Right lobe of liver (tissue), 6 donors: ENCODE measurements around the gene LMBR1. TPM values are rescaled to one million over a fixed set of nuclear protein-coding genes. Genes with fewer than 3 reads are reported as not detected.

Experiments used
- ATAC-seq, 4 donors: fragments of 200-7000 bp; cut with Tn5 transposase; one replicate each; pipeline ENCODE4 v1.9.1; 2020; ENCODE audit warnings: mild to moderate bottlenecking in 4 of 4, moderate library complexity in 4 of 4
- DNase-seq, 3 donors: peaks; one replicate each; pipeline ENCODE4 v3.0.0-alpha.2; 2020
- H3K27ac ChIP-seq, 3 donors: fragments of 200-600 bp; one replicate each; pipeline ENCODE4 v1.8.0; 2022
- H3K27me3 ChIP-seq, 2 donors: fragments of 200-600 bp; one replicate each; pipeline ENCODE4 v1.8.0; 2022
- H3K36me3 ChIP-seq, 4 donors: fragments of 200-600 bp; sonication (generic) in 1 of 4; one replicate each; pipeline versions ENCODE4 v1.5.1 to v1.8.0; 2017 to 2022; ENCODE audit warnings: control low read depth in 1 of 4
- H3K4me1 ChIP-seq, 4 donors: fragments of 200-600 bp; sonication (generic) in 1 of 4; one replicate each; pipeline versions ENCODE4 v1.5.1 to v1.8.0; 2017 to 2022; ENCODE audit warnings: control low read depth in 1 of 4
- H3K4me3 ChIP-seq, 3 donors: fragments of 200-600 bp; one replicate each; pipeline ENCODE4 v1.8.0; 2022
- H3K9me3 ChIP-seq, 4 donors: fragments of 200-600 bp; sonication (generic) in 1 of 4; one replicate each; pipeline versions ENCODE4 v1.5.1 to v1.8.0; 2017 to 2022; ENCODE audit warnings: control low read depth in 1 of 4
- CTCF ChIP-seq, 4 donors: fragments of 200-600 bp in 3 of 4; fragments of 450-650 bp in 1 of 4; IDR thresholded peaks; one replicate each; pipeline versions ENCODE4 v1.5.1 to v1.8.0; 2016 to 2022; ENCODE audit warnings: antibody characterized with exemption in 4 of 4, mild to moderate bottlenecking in 2 of 4
- POLR2A ChIP-seq: fragments of 450-650 bp; IDR thresholded peaks from one replicate; pipeline ENCODE4 v1.6.1; 2017; ENCODE audit warnings: antibody characterized with exemption, mild to moderate bottlenecking
- WGBS: methylation state at CpG from one replicate; pipeline ENCODE4 v1.1.6; 2018; ENCODE audit warnings: low coverage, low lambda C conversion rate; ENCODE audit not compliant: insufficient coverage; ENCODE audit errors: missing lambda C conversion rate; 5-methylcytosine and 5-hydroxymethylcytosine counted together
- intact Hi-C, 2 donors: fragments of 100-400 bp; cut with DNase I; formaldehyde crosslinking; loops; one replicate each; pipeline versions ENCODE4 v1.11.2 to v1.14.1; 2022
- total RNA-seq, 6 experiments: library from RNA; depleted of rRNA in 2 of 6; stranded (reverse); fragments of >200 nt in 2 of 6; fragmentation: NEBNext Ultra II Directional in 3 of 6; extraction: Animal tissue kit (Norgen Biotek cat#: 25700) in 3 of 6; gene quantifications; one replicate each; pipeline versions ENCODE4 v1.1.0 to v1.2.4, GENCODE V29; 2016 to 2023
- donor health status: DM: no; HTN: yes; CAD: no.
- donor health status: DM: no; HTN: no; CAD: no.
- donor health status: DM: no; HTN: no; CAD: no.
- donor health status: DM: no; HTN: yes; CAD: no.
- donor health status: DM: no; HTN: yes; CAD: no.

The LMBR1 gene
- total RNA-seq, 6 experiments from 2014 or later = 25.1 to 34.5 (median 31.7) TPM

DNA sequence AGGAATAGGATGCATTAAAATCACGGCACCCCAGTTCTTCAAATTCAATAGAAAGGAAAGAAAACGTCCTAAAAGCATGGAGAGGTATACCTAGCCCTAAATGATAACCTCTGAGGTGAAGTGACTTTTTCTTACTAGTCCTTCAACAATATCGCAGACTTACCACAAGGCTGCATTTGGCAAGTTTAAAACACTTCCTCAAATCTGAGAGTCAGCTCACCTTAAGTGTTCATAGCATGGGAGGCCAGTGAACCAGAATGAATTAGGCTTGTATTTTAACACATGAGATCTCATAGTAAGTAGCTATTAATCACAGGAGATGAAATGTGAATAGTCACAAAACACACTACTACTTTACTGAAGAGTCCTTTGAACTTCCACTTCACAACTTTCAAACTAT, 128.2 kb downstream of the LMBR1 start:
- ATAC-seq (no peak), DNase-seq (no peak)
- no peaks in the 10 kb centered on the region for H3K9me3 ChIP-seq
- H3K27ac ChIP-seq = no peak overlapping the region
- no peak overlapping the region for H3K4me3 ChIP-seq
- no peaks in the 10 kb centered on the region for H3K36me3 ChIP-seq
- WGBS = 89% methylated on average over 3 of the region's 3 CpGs
- no peak for TF ChIP-seq POLR2A
- no peaks in the 10 kb centered on the region for H3K27me3 ChIP-seq
- H3K4me1 ChIP-seq = no peaks in the 10 kb centered on the region
- intact Hi-C loops = no loop called here

GRCh38 chr7:156764016-156764669, 128.8 kb downstream of the LMBR1 start:
- Histone ChIP-seq H3K4me1 (no peaks in the 10 kb centered on the region), H3K9me3 (no peaks in the 10 kb centered on the region), H3K27ac (no peak overlapping the region), H3K27me3 (no peaks in the 10 kb centered on the region), H3K4me3 (no peak overlapping the region), H3K36me3 (no peaks in the 10 kb centered on the region)
- ATAC-seq (peak; percentile 100), DNase-seq (peak; percentile 80 to 83 (median 83))
- 27% methylated on average over 8 of the region's 8 CpGs for WGBS
- peak; percentile 69 to 83 (median 73) for TF ChIP-seq CTCF (IDR thresholded peaks at IDR 0.05)
- no peak for TF ChIP-seq POLR2A
- intact Hi-C loops = no loop called here

GRCh38 chr7:156759579-156760202, 133.3 kb downstream of the LMBR1 start:
- Histone ChIP-seq H3K27me3 (no peaks in the 10 kb centered on the region), H3K4me1 (no peaks in the 10 kb centered on the region), H3K36me3 (no peaks in the 10 kb centered on the region), H3K4me3 (no peak overlapping the region), H3K27ac (no peak overlapping the region), H3K9me3 (no peaks in the 10 kb centered on the region)
- intact Hi-C loops = no loop called here
- DNase-seq (no peak), ATAC-seq (no peak)
- 97% methylated on average over 7 of the region's 7 CpGs for WGBS
- TF ChIP-seq POLR2A (no peak), CTCF (IDR thresholded peaks at IDR 0.05) (no peak)

GRCh38 chr7:156759143-156759542, 133.8 kb downstream of the LMBR1 start:
- Histone ChIP-seq H3K4me3 (no peak overlapping the region), H3K4me1 (no peaks in the 10 kb centered on the region)
- intact Hi-C loops = no loop called here

More at GRCh38 chr7:156759143-156759542, 133.8 kb downstream of the LMBR1 start:
- Histone ChIP-seq H3K36me3 (no peaks in the 10 kb centered on the region), H3K9me3 (no peaks in the 10 kb centered on the region), H3K27me3 (no peaks in the 10 kb centered on the region), H3K27ac (no peak overlapping the region)
- TF ChIP-seq POLR2A = no peak
- TF ChIP-seq CTCF (IDR thresholded peaks at IDR 0.05) = no peak
- 65% methylated on average over 2 of the region's 2 CpGs for WGBS
- ATAC-seq (no peak), DNase-seq (no peak)
